Endometrial microvascular endothelial cells (primary cell): ENCODE results near the gene OR2T5. TPM values are rescaled to one million over a fixed set of nuclear protein-coding genes. Genes with fewer than 3 reads are reported as not detected.
"Not testable (repeated sequence)": the region's sequence is repeated elsewhere in the genome, so short reads cannot be mapped to it uniquely, and the experiment has no call there.

Experiments used
- in situ Hi-C: cut with HindIII; loops from 2 replicates; pipeline ENCODE4 v1.10.0; 2017; ENCODE audit warnings: low sequenced_read_pairs, low pct_unique_long_range_greater_than_20kb; ENCODE audit errors: inconsistent ontology term
- total RNA-seq: library from RNA; depleted of rRNA; stranded (reverse); fragments of >200 nt; gene quantifications from one replicate; pipeline ENCODE4 v1.2.3, GENCODE V29; 2015; ENCODE audit errors: inconsistent ontology term

OR2T5 gene
- total RNA-seq, 1 donor from 2014 or later: not detected

- in situ Hi-C loops: not testable (repeated sequence)
Observed at GRCh38 chr1:248496661-248497060, 8.3 kb downstream of the OR2T5 start.

- in situ Hi-C loops: not testable (repeated sequence)
Observed at GRCh38 chr1:248500305-248501035, 12.1 kb downstream of the OR2T5 start.

GRCh38 chr1:248507773-248508172, 19.4 kb downstream of the OR2T5 start, which contains the start of gene OR2G6:
Gene OR2G6, plus strand, starts transcription at chr1:248508073. Its CDS starts 13,574 bp downstream, at chr1:248521647.
- in situ Hi-C loops: not testable (repeated sequence)

GRCh38 chr1:248510217-248510616, 21.8 kb downstream of the OR2T5 start:
- in situ Hi-C loops: not testable (repeated sequence)

- in situ Hi-C loops: no loop called here
Observed at GRCh38 chr1:248521856-248522255, 33.5 kb downstream of the OR2T5 start.

- in situ Hi-C loops: not testable (repeated sequence)
Observed at GRCh38 chr1:248537449-248537848, 49.1 kb downstream of the OR2T5 start.

Other genes starting within 250 kb of the OR2T5 start
- not detected for gene OR2T33, start 210.6 kb upstream of the OR2T5 start, total RNA-seq
- gene OR2T12, start 185.2 kb upstream of the OR2T5 start, total RNA-seq: not detected
- not detected for gene OR2M7, start 164.0 kb upstream of the OR2T5 start, total RNA-seq
- gene OR14C36, start 139.8 kb upstream of the OR2T5 start, total RNA-seq: not detected
- gene OR2T4, start 126.9 kb upstream of the OR2T5 start, total RNA-seq: not detected
- not detected for gene OR2T6, start 112.8 kb upstream of the OR2T5 start, total RNA-seq
- gene OR2T1, start 85.5 kb upstream of the OR2T5 start, total RNA-seq: not detected
- gene OR2T2, start 43.0 kb upstream of the OR2T5 start, total RNA-seq: not detected
- not detected for gene OR2T3, start 15.2 kb upstream of the OR2T5 start, total RNA-seq
- gene OR2G6, start 19.5 kb downstream of the OR2T5 start, total RNA-seq: not detected
- gene OR2T29, start 74.2 kb downstream of the OR2T5 start, total RNA-seq: not detected
- gene OR2T34, start 86.2 kb downstream of the OR2T5 start, total RNA-seq: not detected
- gene OR2T10, start 109.1 kb downstream of the OR2T5 start, total RNA-seq: not detected
- not detected for gene OR2T11, start 146.5 kb downstream of the OR2T5 start, total RNA-seq
- gene OR2T35, start 156.7 kb downstream of the OR2T5 start, total RNA-seq: not detected
- not detected for gene OR2T27, start 166.9 kb downstream of the OR2T5 start, total RNA-seq
- not detected for gene OR14I1, start 214.2 kb downstream of the OR2T5 start, total RNA-seq